GM12878 (cell line): Measurements from ENCODE around the gene BAIAP2L1. TPM values are rescaled to one million over a fixed set of nuclear protein-coding genes. Genes with fewer than 3 reads are reported as not detected.

ENCODE experiments used
- BACH1 ChIP-seq: fragments of 450-650 bp; IDR thresholded peaks from 2 replicates; pipeline ENCODE4 v1.6.1; 2017; ENCODE audit warnings: mild to moderate bottlenecking, borderline replicate concordance
- EGR1 ChIP-seq, 2 experiments: IDR thresholded peaks; 1 replicate in 1 of 2; 2 replicates in 1 of 2; pipeline ENCODE4 v1.6.1; 2011 to 2012; ENCODE audit warnings: low read depth in 2 of 2, low read length in 2 of 2, borderline replicate concordance in 1 of 2, mild to moderate bottlenecking in 1 of 2, moderate library complexity in 1 of 2
- POLR2A ChIP-seq: IDR thresholded peaks from 2 replicates; pipeline ENCODE4 v1.6.1; 2011; ENCODE audit warnings: low read depth, mild to moderate bottlenecking, low read length
- POLR2AphosphoS5 ChIP-seq: IDR thresholded peaks from 2 replicates; pipeline ENCODE4 v1.6.1; 2011; ENCODE audit warnings: mild to moderate bottlenecking, low read length, inconsistent platforms
- POU2F2 ChIP-seq: IDR thresholded peaks from 3 replicates; pipeline ENCODE4 v1.6.1; 2011; ENCODE audit warnings: low read depth, mild to moderate bottlenecking, low read length, borderline replicate concordance
- RFX5 ChIP-seq: IDR thresholded peaks from 2 replicates; pipeline ENCODE4 v1.6.1; 2011; ENCODE audit warnings: low read depth, low read length, improper control_type of control experiment
- SMAD1 ChIP-seq: fragments of 450-650 bp; IDR thresholded peaks from 2 replicates; pipeline ENCODE4 v1.6.1; 2018; ENCODE audit warnings: mild to moderate bottlenecking, low read depth; ENCODE audit not compliant: partially characterized antibody
- TCF3 ChIP-seq: IDR thresholded peaks from 2 replicates; pipeline ENCODE4 v1.6.1; 2012; ENCODE audit warnings: low read depth, mild to moderate bottlenecking, low read length, borderline replicate concordance; ENCODE audit not compliant: insufficient read depth
- polyA plus RNA-seq, 11 experiments: library from polyadenylated mRNA; depleted of rRNA in 4 of 11; unstranded in 6 of 11; stranded (reverse) in 5 of 11; fragments of >200 nt; fragmentation: Nextera tagmentation in 4 of 11; fragmentation: Illumina TruSeq in 1 of 11; extraction: Ambion mirVana in 4 of 11; extraction: Trizol in 1 of 11; gene quantifications; 1 replicate in 1 of 11; 2 replicates in 10 of 11; pipeline versions ENCODE4 v1.2.1 to v1.2.3, GENCODE V29; 2011 to 2016; ENCODE audit warnings: inconsistent platforms in 2 of 11, missing spikeins in 2 of 11, low read depth in 1 of 11
- total RNA-seq, 4 experiments: library from RNA; depleted of rRNA in 3 of 4; stranded (reverse); fragments of >200 nt in 3 of 4; fragmentation: Illumina TruSeq in 1 of 4; extraction: Trizol in 1 of 4; gene quantifications; 2 replicates each; pipeline versions ENCODE4 v1.2.1 to v1.2.3, GENCODE V29; 2013 to 2021
- TF ChIP-seq, protein P1 (sequence below): IDR thresholded peaks from 2 replicates; pipeline ENCODE4 v1.6.1; 2012; ENCODE audit warnings: low read depth, low read length, improper control_type of control experiment
- TF ChIP-seq, protein P2 (sequence below): IDR thresholded peaks from 2 replicates; pipeline ENCODE4 v1.6.1; 2011; ENCODE audit warnings: mild to moderate bottlenecking, low read depth, low read length, moderate library complexity; ENCODE audit not compliant: insufficient replicate concordance
- TF ChIP-seq, protein P3 (sequence below), 3 experiments: IDR thresholded peaks in 2 of 3; conservative IDR thresholded peaks in 1 of 3; 2 replicates each; pipeline ENCODE4 v1.5.1; 2011; ENCODE audit warnings: low read depth in 3 of 3, low read length in 3 of 3, mild to moderate bottlenecking in 3 of 3, control low read depth in 2 of 3, moderate library complexity in 2 of 3, inconsistent platforms in 1 of 3, mixed read lengths in 1 of 3; ENCODE audit not compliant: control insufficient read depth in 2 of 3, insufficient read depth in 1 of 3; ENCODE audit errors: extremely low read depth in 1 of 3
- TF ChIP-seq, protein P4 (sequence below): fragments of 450-650 bp; formaldehyde crosslinking; IDR thresholded peaks from 2 replicates; pipeline ENCODE4 v1.4.0; 2022; ENCODE audit warnings: mild to moderate bottlenecking, moderate library complexity
- TF ChIP-seq, protein P5 (sequence below): fragments of 450-650 bp; IDR thresholded peaks from 2 replicates; pipeline ENCODE4 v1.6.1; 2016; ENCODE audit warnings: mild to moderate bottlenecking
- TF ChIP-seq, protein P6 (sequence below): IDR thresholded peaks from 2 replicates; pipeline ENCODE4 v1.6.1; 2011; ENCODE audit warnings: borderline replicate concordance, low read depth, mild to moderate bottlenecking, moderate library complexity, mixed read lengths, low read length; ENCODE audit not compliant: insufficient read depth; ENCODE audit errors: extremely low read length

The BAIAP2L1 gene
- total and polyA plus RNA-seq, 10 of the 15 experiments (the other 5 are each of a cell fraction or from before 2014, with no cell fraction given): 8.9 to 60.2 (median 35.7) TPM

DNA sequence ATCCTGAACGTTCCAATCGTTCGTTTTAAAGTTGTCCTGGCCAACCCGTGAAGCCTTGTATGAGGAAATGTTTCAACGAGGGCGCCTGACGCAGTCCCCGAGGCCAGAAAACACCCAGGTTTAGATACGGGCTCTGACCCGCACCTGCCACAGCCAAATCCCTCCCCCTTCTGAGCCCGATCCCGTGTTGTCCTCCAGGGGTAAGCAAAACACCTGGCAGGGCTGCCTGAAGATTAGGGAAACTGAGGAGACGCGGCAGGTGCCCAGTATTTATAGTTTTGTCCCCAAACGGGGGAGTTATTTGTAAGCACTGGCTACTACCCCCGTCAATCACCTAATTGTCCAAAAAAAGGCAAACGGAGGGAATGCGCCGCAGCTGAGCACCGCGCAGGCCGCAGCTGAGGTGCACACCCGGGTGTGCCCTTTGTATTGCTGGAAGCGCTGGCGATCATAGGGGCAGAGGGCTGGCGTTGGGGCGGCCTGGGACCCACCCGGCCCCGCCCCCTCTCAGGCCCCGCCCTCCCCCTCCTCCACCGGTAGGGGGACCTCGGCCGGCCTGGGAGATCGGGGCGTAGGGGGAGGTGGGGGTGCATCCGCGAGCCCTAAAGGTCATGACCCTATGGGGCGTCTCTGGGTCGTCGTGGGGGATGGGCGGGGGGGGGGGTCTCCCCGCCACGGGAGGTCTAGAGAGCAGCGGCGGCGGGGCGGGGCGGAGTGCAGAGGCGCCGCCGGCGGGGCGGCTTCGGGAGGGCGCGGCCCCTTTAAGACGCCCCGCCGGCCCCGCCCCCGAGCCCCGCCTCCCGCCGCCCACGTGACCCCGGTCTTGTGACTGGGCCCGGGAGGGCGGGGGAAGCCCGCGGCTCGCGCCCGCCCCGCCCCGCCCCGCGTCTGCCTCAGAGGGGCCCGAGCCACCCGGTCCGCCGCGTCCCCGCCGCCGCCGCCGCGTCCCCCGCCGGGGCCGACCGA, 119.8 kb downstream of the BAIAP2L1 start, which contains the start of gene BRI3 (continued):
- TF ChIP-seq, protein P1, sequence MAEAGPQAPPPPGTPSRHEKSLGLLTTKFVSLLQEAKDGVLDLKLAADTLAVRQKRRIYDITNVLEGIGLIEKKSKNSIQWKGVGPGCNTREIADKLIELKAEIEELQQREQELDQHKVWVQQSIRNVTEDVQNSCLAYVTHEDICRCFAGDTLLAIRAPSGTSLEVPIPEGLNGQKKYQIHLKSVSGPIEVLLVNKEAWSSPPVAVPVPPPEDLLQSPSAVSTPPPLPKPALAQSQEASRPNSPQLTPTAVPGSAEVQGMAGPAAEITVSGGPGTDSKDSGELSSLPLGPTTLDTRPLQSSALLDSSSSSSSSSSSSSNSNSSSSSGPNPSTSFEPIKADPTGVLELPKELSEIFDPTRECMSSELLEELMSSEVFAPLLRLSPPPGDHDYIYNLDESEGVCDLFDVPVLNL: no peak
- TF ChIP-seq TCF3: 0 out of 2 replicates have a peak, but pooled peaks have one; percentile 20
- TF ChIP-seq, protein P2, sequence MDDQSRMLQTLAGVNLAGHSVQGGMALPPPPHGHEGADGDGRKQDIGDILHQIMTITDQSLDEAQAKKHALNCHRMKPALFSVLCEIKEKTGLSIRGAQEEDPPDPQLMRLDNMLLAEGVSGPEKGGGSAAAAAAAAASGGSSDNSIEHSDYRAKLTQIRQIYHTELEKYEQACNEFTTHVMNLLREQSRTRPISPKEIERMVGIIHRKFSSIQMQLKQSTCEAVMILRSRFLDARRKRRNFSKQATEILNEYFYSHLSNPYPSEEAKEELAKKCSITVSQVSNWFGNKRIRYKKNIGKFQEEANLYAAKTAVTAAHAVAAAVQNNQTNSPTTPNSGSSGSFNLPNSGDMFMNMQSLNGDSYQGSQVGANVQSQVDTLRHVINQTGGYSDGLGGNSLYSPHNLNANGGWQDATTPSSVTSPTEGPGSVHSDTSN: peak; percentile 58
- TF ChIP-seq, protein P3, sequence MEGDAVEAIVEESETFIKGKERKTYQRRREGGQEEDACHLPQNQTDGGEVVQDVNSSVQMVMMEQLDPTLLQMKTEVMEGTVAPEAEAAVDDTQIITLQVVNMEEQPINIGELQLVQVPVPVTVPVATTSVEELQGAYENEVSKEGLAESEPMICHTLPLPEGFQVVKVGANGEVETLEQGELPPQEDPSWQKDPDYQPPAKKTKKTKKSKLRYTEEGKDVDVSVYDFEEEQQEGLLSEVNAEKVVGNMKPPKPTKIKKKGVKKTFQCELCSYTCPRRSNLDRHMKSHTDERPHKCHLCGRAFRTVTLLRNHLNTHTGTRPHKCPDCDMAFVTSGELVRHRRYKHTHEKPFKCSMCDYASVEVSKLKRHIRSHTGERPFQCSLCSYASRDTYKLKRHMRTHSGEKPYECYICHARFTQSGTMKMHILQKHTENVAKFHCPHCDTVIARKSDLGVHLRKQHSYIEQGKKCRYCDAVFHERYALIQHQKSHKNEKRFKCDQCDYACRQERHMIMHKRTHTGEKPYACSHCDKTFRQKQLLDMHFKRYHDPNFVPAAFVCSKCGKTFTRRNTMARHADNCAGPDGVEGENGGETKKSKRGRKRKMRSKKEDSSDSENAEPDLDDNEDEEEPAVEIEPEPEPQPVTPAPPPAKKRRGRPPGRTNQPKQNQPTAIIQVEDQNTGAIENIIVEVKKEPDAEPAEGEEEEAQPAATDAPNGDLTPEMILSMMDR (IDR thresholded peaks at IDR 0.05 in 2 of 3, conservative IDR thresholded peaks at IDR 0.05 in 1 of 3; ENCODE audit: control insufficient read depth in 2 of 3, extremely low read depth in 1 of 3, insufficient read depth in 1 of 3, low read depth in 3 of 3, low read length in 3 of 3): 0 out of 6 replicates have a peak, but pooled peaks of 1 of the 3 experiments have one; percentile 12
- TF ChIP-seq, protein P4, sequence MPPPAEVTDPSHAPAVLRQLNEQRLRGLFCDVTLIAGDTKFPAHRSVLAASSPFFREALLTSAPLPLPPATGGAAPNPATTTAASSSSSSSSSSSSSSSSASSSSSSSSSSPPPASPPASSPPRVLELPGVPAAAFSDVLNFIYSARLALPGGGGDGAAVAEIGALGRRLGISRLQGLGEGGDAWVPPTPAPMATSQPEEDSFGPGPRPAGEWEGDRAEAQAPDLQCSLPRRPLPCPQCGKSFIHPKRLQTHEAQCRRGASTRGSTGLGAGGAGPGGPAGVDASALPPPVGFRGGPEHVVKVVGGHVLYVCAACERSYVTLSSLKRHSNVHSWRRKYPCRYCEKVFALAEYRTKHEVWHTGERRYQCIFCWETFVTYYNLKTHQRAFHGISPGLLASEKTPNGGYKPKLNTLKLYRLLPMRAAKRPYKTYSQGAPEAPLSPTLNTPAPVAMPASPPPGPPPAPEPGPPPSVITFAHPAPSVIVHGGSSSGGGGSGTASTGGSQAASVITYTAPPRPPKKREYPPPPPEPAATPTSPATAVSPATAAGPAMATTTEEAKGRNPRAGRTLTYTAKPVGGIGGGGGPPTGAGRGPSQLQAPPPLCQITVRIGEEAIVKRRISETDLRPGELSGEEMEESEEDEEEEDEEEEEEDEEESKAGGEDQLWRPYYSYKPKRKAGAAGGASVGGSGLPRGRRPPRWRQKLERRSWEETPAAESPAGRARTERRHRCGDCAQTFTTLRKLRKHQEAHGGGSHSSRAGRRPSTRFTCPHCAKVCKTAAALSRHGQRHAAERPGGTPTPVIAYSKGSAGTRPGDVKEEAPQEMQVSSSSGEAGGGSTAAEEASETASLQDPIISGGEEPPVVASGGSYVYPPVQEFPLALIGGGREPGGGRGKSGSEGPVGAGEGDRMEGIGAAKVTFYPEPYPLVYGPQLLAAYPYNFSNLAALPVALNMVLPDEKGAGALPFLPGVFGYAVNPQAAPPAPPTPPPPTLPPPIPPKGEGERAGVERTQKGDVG (CRISPR knock-in tag): no peak
- TF ChIP-seq POLR2AphosphoS5: peak; percentile 40; the same call in 1 of the 2 replicates
- no peak for TF ChIP-seq RFX5
- TF ChIP-seq, protein P5, sequence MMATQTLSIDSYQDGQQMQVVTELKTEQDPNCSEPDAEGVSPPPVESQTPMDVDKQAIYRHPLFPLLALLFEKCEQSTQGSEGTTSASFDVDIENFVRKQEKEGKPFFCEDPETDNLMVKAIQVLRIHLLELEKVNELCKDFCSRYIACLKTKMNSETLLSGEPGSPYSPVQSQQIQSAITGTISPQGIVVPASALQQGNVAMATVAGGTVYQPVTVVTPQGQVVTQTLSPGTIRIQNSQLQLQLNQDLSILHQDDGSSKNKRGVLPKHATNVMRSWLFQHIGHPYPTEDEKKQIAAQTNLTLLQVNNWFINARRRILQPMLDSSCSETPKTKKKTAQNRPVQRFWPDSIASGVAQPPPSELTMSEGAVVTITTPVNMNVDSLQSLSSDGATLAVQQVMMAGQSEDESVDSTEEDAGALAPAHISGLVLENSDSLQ: peak; percentile 86
- TF ChIP-seq SMAD1: no peak
- peak; percentile 31; the same call in 1 of the 2 replicates for TF ChIP-seq BACH1
- peak in 1 of 2 experiments; percentile 50; a peak in 2 of 3 replicates for TF ChIP-seq EGR1 (IDR thresholded peaks at IDR 0.05; ENCODE audit: borderline replicate concordance in 1 of 2, low read depth in 2 of 2, low read length in 2 of 2)
- TF ChIP-seq POLR2A: peak; percentile 77
- TF ChIP-seq, protein P6, sequence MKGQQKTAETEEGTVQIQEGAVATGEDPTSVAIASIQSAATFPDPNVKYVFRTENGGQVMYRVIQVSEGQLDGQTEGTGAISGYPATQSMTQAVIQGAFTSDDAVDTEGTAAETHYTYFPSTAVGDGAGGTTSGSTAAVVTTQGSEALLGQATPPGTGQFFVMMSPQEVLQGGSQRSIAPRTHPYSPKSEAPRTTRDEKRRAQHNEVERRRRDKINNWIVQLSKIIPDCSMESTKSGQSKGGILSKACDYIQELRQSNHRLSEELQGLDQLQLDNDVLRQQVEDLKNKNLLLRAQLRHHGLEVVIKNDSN: peak; percentile 77
- peak; percentile 45; the same call in 1 of the 3 replicates for TF ChIP-seq POU2F2
